HG02885 (cell line): Measurements from ENCODE around the gene RANBP3L.

ENCODE experiments used
- ATAC-seq: cut with Tn5 transposase; IDR thresholded peaks from one replicate; pipeline ENCODE4 v1.9.1; 2021; ENCODE audit warnings: mild to moderate bottlenecking; ENCODE audit not compliant: unreplicated experiment, poor library complexity

RANBP3L gene

GRCh38 chr5:36297653-36298052, 4.0 kb downstream of the RANBP3L start:
- ATAC-seq = no peak

- ATAC-seq = no peak
Observed at GRCh38 chr5:36285837-36286615, 15.7 kb downstream of the RANBP3L start.

- ATAC-seq = peak; percentile 44
Observed at GRCh38 chr5:36283775-36284174, 17.9 kb downstream of the RANBP3L start.

GRCh38 chr5:36281626-36282025, 20.1 kb downstream of the RANBP3L start:
- no peak for ATAC-seq

- ATAC-seq = no peak
Observed at GRCh38 chr5:36279054-36279698, 22.5 kb downstream of the RANBP3L start.

GRCh38 chr5:36277521-36278176, 24.1 kb downstream of the RANBP3L start:
- ATAC-seq = no peak

- ATAC-seq = no peak
Observed at GRCh38 chr5:36276864-36277263, 24.8 kb downstream of the RANBP3L start.

GRCh38 chr5:36273809-36274526, 27.7 kb downstream of the RANBP3L start:
- ATAC-seq = no peak

- ATAC-seq = no peak
Observed at GRCh38 chr5:36272136-36272690, 29.5 kb downstream of the RANBP3L start.

GRCh38 chr5:36270876-36271575, 30.7 kb downstream of the RANBP3L start:
- no peak for ATAC-seq

- ATAC-seq = no peak
Observed at GRCh38 chr5:36270175-36270574, 31.5 kb downstream of the RANBP3L start.

GRCh38 chr5:36269478-36269877, 32.2 kb downstream of the RANBP3L start:
- ATAC-seq = no peak

- no peak for ATAC-seq
Observed at GRCh38 chr5:36267905-36268304, 33.8 kb downstream of the RANBP3L start.

- no peak for ATAC-seq
Observed at GRCh38 chr5:36264202-36264760, 37.4 kb downstream of the RANBP3L start.

- ATAC-seq = no peak
Observed at GRCh38 chr5:36261186-36261585, 40.5 kb downstream of the RANBP3L start.

GRCh38 chr5:36253575-36253974, 48.1 kb downstream of the RANBP3L start:
- no peak for ATAC-seq

- no peak for ATAC-seq
Observed at GRCh38 chr5:36252722-36253365, 48.9 kb downstream of the RANBP3L start.

GRCh38 chr5:36251218-36251617, 50.5 kb downstream of the RANBP3L start:
- no peak for ATAC-seq

GRCh38 chr5:36250427-36250826, 51.3 kb downstream of the RANBP3L start:
- ATAC-seq = no peak
